GM12864 (cell line): ENCODE measurements around the gene PLEKHJ1.

ENCODE experiments used
- DNase-seq: peaks from one replicate; pipeline ENCODE4 v3.0.0-alpha.2; 2011; ENCODE audit warnings: low read depth
- H3K4me3 ChIP-seq: 2 replicates; pipeline ENCODE4 v1.5.1; 2011; ENCODE audit warnings: mild to moderate bottlenecking, low read depth, low read length, control low read depth
- TF ChIP-seq, protein P1 (sequence below): IDR thresholded peaks from 2 replicates; pipeline ENCODE4 v1.5.1; 2011; ENCODE audit warnings: low read depth, mild to moderate bottlenecking, moderate library complexity, low read length, control low read depth, inconsistent platforms; ENCODE audit errors: missing control alignments

Gene PLEKHJ1

GRCh38 chr19:2215281-2215751 is 20.8 kb downstream of the PLEKHJ1 start:
- no peak overlapping the region for H3K4me3 ChIP-seq
- DNase-seq = no peak
- TF ChIP-seq, protein P1, sequence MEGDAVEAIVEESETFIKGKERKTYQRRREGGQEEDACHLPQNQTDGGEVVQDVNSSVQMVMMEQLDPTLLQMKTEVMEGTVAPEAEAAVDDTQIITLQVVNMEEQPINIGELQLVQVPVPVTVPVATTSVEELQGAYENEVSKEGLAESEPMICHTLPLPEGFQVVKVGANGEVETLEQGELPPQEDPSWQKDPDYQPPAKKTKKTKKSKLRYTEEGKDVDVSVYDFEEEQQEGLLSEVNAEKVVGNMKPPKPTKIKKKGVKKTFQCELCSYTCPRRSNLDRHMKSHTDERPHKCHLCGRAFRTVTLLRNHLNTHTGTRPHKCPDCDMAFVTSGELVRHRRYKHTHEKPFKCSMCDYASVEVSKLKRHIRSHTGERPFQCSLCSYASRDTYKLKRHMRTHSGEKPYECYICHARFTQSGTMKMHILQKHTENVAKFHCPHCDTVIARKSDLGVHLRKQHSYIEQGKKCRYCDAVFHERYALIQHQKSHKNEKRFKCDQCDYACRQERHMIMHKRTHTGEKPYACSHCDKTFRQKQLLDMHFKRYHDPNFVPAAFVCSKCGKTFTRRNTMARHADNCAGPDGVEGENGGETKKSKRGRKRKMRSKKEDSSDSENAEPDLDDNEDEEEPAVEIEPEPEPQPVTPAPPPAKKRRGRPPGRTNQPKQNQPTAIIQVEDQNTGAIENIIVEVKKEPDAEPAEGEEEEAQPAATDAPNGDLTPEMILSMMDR = no peak

- H3K4me3 ChIP-seq = no peak overlapping the region
- no peak for DNase-seq
- TF ChIP-seq, protein P1 = no peak
Observed at GRCh38 chr19:2214251-2214650, 21.9 kb downstream of the PLEKHJ1 start.

DNA sequence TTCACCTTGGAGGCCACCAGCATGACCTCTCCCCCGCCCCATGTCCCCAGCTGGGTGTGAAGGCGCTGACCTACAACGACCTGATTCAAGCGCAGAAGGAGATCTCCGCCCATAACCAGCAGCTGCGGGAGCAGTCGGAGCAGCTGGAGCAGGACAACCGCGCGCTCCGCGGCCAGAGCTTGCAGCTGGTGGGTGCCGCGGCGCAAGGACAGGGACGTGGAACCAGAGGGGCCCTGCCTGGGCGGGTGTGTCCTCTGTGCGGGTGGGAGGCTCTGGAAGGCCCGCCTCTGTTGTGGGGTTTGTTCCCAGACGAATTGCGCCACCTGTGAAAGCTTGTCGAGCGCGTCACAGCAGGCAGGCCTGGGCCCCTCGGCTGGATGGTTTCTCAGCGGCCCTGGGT is 22.3 kb downstream of the PLEKHJ1 start:
- no peak overlapping the region for H3K4me3 ChIP-seq
- DNase-seq = no peak
- TF ChIP-seq, protein P1 = no peak

DNA sequence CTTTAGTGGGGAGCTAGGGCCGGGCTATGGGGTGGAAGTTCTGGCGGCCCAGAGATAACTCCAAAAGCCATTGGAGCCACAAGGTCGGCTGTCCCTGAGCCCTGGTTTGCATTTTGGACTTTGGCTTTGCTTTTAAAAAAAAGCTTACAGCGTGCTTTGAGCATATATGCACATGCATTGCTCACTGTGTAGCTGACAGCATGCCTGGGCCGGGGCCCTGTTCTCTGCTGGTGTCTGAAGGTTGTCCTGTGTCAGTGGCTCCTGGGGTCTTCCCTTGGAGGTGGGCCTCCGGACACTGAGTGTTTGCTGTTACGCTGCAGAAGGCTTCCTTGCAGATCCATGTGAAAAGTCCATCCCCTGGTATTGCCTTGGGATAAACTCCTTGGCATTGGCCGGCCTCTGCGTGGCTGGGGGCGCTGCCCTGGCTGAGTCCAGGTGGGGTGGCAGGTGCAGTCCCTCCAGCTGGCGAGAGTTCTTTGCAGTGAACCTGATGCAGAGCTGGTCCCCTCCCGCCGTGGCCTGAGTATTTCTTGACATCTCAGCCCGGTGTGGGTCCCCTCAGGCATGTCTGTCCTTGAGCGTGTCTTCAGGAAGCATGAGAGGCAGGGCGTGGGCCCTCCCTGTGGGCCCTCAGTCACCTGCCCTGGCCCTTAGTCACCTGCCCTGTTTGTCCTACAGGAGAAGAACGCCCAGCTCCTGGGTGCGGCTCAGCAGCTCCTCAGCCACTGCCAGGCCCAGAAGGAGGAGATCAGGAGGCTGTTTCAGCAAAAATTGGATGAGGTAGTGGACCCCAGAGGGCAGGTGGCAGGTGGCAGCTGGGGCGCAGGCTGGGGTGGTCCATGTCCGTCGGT is 23.0 kb downstream of the PLEKHJ1 start:
- no peak overlapping the region for H3K4me3 ChIP-seq
- no peak for DNase-seq
- TF ChIP-seq, protein P1 = no peak

DNA sequence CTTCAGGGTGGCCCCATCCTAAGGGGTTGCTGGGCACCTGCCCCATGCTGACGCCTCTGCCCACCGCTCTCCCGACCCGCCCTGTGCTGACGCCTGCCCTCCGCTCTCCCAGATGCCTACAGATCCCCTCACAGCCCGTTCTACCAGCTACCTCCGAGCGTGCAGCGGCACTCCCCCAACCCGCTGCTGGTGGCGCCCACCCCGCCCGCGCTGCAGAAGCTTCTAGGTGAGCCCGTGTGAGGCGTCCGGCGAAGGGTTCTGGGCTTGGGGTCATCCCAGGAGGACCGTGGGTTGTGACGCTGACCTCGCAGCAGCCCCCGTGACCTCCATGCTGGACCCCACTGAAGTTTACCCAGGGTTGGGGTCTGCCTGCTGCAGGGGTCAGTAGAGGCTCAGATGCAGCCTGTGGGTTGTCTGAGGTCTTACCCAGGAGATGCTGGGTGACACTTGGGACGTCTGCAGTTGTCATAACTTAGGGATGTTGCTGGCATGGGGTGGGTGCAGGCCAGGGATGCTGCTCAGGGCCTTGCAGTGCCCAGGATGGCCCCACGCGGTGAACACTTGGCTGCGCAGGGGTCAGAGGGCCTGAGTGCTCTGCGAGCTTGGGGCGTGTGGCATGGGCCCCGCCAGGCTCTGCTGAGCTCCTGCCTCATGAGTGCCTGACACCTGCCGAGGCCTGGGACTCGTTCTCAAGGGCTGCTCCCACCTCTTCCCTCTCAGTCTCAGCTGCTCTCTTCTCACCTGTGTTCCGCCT is 25.0 kb downstream of the PLEKHJ1 start:
- TF ChIP-seq, protein P1 = no peak
- no peak overlapping the region for H3K4me3 ChIP-seq
- DNase-seq = no peak

GRCh38 chr19:2210206-2210605 is 25.9 kb downstream of the PLEKHJ1 start:
- H3K4me3 ChIP-seq = no peak overlapping the region
- TF ChIP-seq, protein P1 = no peak
- no peak for DNase-seq
